HFF-Myc (cell line): Measurements from ENCODE around the gene ATRNL1.

Source experiments
- DNase-seq: peaks from one replicate; pipeline ENCODE4 v3.0.0-alpha.2; 2011; ENCODE audit warnings: low read depth; ENCODE audit errors: extremely low read depth
- H3K4me3 ChIP-seq: replicated peaks from 2 replicates; pipeline ENCODE4 v1.5.1; 2011; ENCODE audit warnings: low read depth, mild to moderate bottlenecking, control low read depth, low read length
- CTCF ChIP-seq: IDR thresholded peaks from 2 replicates; pipeline ENCODE4 v1.5.1; 2012; ENCODE audit warnings: mild to moderate bottlenecking, low read depth, low read length, control low read depth; ENCODE audit errors: missing control alignments

ATRNL1 gene

GRCh38 chr10:115049960-115050359, 43.2 kb upstream of the ATRNL1 start:
- H3K4me3 ChIP-seq = no peak overlapping the region
- DNase-seq = no peak
- TF ChIP-seq CTCF = no peak

GRCh38 chr10:115050375-115051010, 42.7 kb upstream of the ATRNL1 start:
- TF ChIP-seq CTCF = no peak
- no peak for DNase-seq
- H3K4me3 ChIP-seq = no peak overlapping the region

- TF ChIP-seq CTCF = no peak
- no peak for DNase-seq
- no peak overlapping the region for H3K4me3 ChIP-seq
Measured at GRCh38 chr10:115051216-115051615, 41.9 kb upstream of the ATRNL1 start.

- no peak overlapping the region for H3K4me3 ChIP-seq
- TF ChIP-seq CTCF = no peak
- DNase-seq = no peak
Measured at GRCh38 chr10:115052226-115052625, 40.9 kb upstream of the ATRNL1 start.

- H3K4me3 ChIP-seq = no peak overlapping the region
- no peak for TF ChIP-seq CTCF
- DNase-seq = no peak
Measured at GRCh38 chr10:115052728-115053127, 40.4 kb upstream of the ATRNL1 start.

- TF ChIP-seq CTCF = no peak
- no peak for DNase-seq
- no peak overlapping the region for H3K4me3 ChIP-seq
Measured at GRCh38 chr10:115056186-115056585, 37.0 kb upstream of the ATRNL1 start.
